Panc1 (cell line): ENCODE measurements around the gene SLC4A8. TPM values are rescaled to one million over a fixed set of nuclear protein-coding genes. Genes with fewer than 3 reads are reported as not detected.

Experiments
- ATAC-seq: fragments of 200-7000 bp; cut with Tn5 transposase; 2 replicates; pipeline ENCODE4 v1.9.1; 2020; ENCODE audit warnings: mild to moderate bottlenecking, moderate library complexity
- BruUV-seq: library from RNA; stranded (reverse); fragments of 400-500 nt; replicated peaks from 2 replicates; lab custom pipeline; 2021; lab: Mats Ljungman, UMichigan
- CTCF ChIA-PET: fragments of 300-600 bp; sonication (Branson Sonifier 250); formaldehyde crosslinking; loops from one replicate; lab custom pipeline; 2022; ENCODE audit warnings: antibody characterized with exemption; lab: Charles Lee
- POLR2A ChIA-PET: fragments of 300-600 bp; sonication (Branson Sonifier 250); formaldehyde crosslinking; loops from one replicate; lab custom pipeline; 2022; ENCODE audit warnings: antibody characterized with exemption; lab: Charles Lee
- DNase-seq: peaks from one replicate; pipeline ENCODE4 v3.0.0-alpha.2; 2010; ENCODE audit warnings: low read depth, low spot score
- H3K27ac ChIP-seq: 2 replicates; pipeline ENCODE4 v1.5.1; 2011; ENCODE audit warnings: mild to moderate bottlenecking, low read length, inconsistent platforms
- H3K27me3 ChIP-seq: fragments of 200-500 bp; sonication (Bioruptor generic); 2 replicates; pipeline ENCODE4 v1.6.0; 2014; ENCODE audit warnings: low read length, inconsistent platforms; ENCODE audit not compliant: control insufficient read depth, insufficient read depth
- H3K36me3 ChIP-seq: fragments of 200-500 bp; sonication (Bioruptor generic); 2 replicates; pipeline ENCODE4 v1.5.1; 2014; ENCODE audit warnings: inconsistent platforms, mild to moderate bottlenecking, low read length, moderate library complexity; ENCODE audit not compliant: control insufficient read depth, insufficient read depth
- H3K4me1 ChIP-seq: 2 replicates; pipeline ENCODE4 v1.5.1; 2011; ENCODE audit warnings: inconsistent platforms, mild to moderate bottlenecking, low read length, moderate library complexity; ENCODE audit not compliant: control insufficient read depth, insufficient read depth
- H3K4me3 ChIP-seq, 2 experiments: 2 replicates each; pipeline ENCODE4 v1.5.1; 2011 to 2012; ENCODE audit warnings: low read depth in 2 of 2, low read length in 2 of 2, mild to moderate bottlenecking in 2 of 2, inconsistent platforms in 1 of 2, moderate library complexity in 1 of 2
- H3K9me3 ChIP-seq: fragments of 200-500 bp; sonication (Bioruptor generic); 2 replicates; pipeline ENCODE4 v1.5.1; 2014; ENCODE audit warnings: low read depth, mild to moderate bottlenecking, inconsistent platforms, low read length, moderate library complexity; ENCODE audit not compliant: control insufficient read depth, insufficient read depth
- CTCF ChIP-seq: fragments of 450-650 bp; IDR thresholded peaks from 2 replicates; pipeline ENCODE4 v1.5.1; 2017; ENCODE audit warnings: mild to moderate bottlenecking
- POLR2AphosphoS5 ChIP-seq: IDR thresholded peaks from 2 replicates; pipeline ENCODE4 v1.6.1; 2012; ENCODE audit warnings: mild to moderate bottlenecking, low read depth, low read length, moderate library complexity
- REST ChIP-seq, 2 experiments: IDR thresholded peaks; 2 replicates each; pipeline ENCODE4 v1.6.1; 2011 to 2012; ENCODE audit warnings: low read depth in 2 of 2, control low read depth in 1 of 2, low read length in 1 of 2, mild to moderate bottlenecking in 1 of 2, moderate library complexity in 1 of 2; ENCODE audit not compliant: insufficient read depth in 1 of 2
- SIN3A ChIP-seq: IDR thresholded peaks from 2 replicates; pipeline ENCODE4 v1.6.1; 2012; ENCODE audit warnings: low read depth, mild to moderate bottlenecking, low read length, moderate library complexity, borderline replicate concordance; ENCODE audit not compliant: insufficient read depth
- TCF7L2 ChIP-seq: IDR thresholded peaks from 2 replicates; pipeline ENCODE4 v1.6.1; 2011; ENCODE audit warnings: mild to moderate bottlenecking, low read depth, low read length, inconsistent platforms
- in situ Hi-C: cut with HindIII; loops from 2 replicates; pipeline ENCODE4 v1.10.0; 2016; ENCODE audit warnings: low sequenced_read_pairs, low pct_unique_long_range_greater_than_20kb
- intact Hi-C: fragments of 100-400 bp; cut with micrococcal nuclease; formaldehyde crosslinking; loops from one replicate; pipeline ENCODE4 v1.10.0; 2022; ENCODE audit not compliant: unreplicated experiment
- total RNA-seq: library from RNA; stranded (reverse); gene quantifications from one replicate; pipeline ENCODE4 v1.2.1, GENCODE V29; 2021; ENCODE audit not compliant: unreplicated experiment

The SLC4A8 gene
- total RNA-seq, 1 experiment from 2014 or later = 18.8 TPM

GRCh38 chr12:51475543-51475942, 50.9 kb downstream of the SLC4A8 start:
- ATAC-seq (no peak), DNase-seq (no peak)
- in situ Hi-C loops = no loop called here
- Histone ChIP-seq H3K4me3 (no peak overlapping the region), H3K9me3 (no peaks in the 10 kb centered on the region), H3K27me3 (no peaks in the 10 kb centered on the region), H3K4me1 (no peaks in the 10 kb centered on the region), H3K27ac (no peak overlapping the region), H3K36me3 (no peaks in the 10 kb centered on the region)
- ChIA-PET CTCF (no interaction called here), POLR2A (no interaction called here)
- intact Hi-C loops = no loop called here
- BruUV-seq = no TSS peak
- TF ChIP-seq SIN3A (no peak), POLR2AphosphoS5 (no peak), TCF7L2 (no peak), CTCF (no peak), REST (IDR thresholded peaks at IDR 0.05; ENCODE audit: insufficient read depth in 1 of 2, low read depth in 2 of 2, low read length in 1 of 2) (no peak)

- CTCF ChIA-PET = interaction anchor here (0.6 kb wide), 1 partner anchor 349 kb away, joined by 4 read pairs; no protein-coding TSS in a partner anchor
Measured at GRCh38 chr12:51480978-51481377, 56.3 kb downstream of the SLC4A8 start.

More at GRCh38 chr12:51480978-51481377, 56.3 kb downstream of the SLC4A8 start:
- TF ChIP-seq TCF7L2 (no peak), POLR2AphosphoS5 (no peak), CTCF (no peak), REST (IDR thresholded peaks at IDR 0.05; ENCODE audit: insufficient read depth in 1 of 2, low read depth in 2 of 2, low read length in 1 of 2) (no peak), SIN3A (no peak)
- DNase-seq (no peak), ATAC-seq (no peak)
- Histone ChIP-seq H3K27ac (no peak overlapping the region), H3K9me3 (no peaks in the 10 kb centered on the region), H3K36me3 (no peaks in the 10 kb centered on the region), H3K27me3 (no peaks in the 10 kb centered on the region), H3K4me1 (no peaks in the 10 kb centered on the region), H3K4me3 (no peak overlapping the region)
- intact Hi-C loops = no loop called here
- in situ Hi-C loops = no loop called here
- POLR2A ChIA-PET = interaction anchor here (0.6 kb wide), 1 partner anchor 131 kb away, joined by 5 read pairs; no protein-coding TSS in a partner anchor
- BruUV-seq = no TSS peak
